Activated naive CD8-positive, alpha-beta T cell treated with anti-CD3 and anti-CD28 coated beads, Interleukin-2, amount 10 ng/mL, durations not matched to agents 7 days and 5 days (primary cell): Measurements from ENCODE around the gene PLPP3. TPM values are rescaled to one million over a fixed set of nuclear protein-coding genes. Genes with fewer than 3 reads are reported as not detected.

Experiments used
- ATAC-seq: fragments of 150-1000 bp; cut with Tn5 transposase; one replicate; pipeline ENCODE4 v1.10.0; 2021; ENCODE audit warnings: low read depth, moderate library complexity
- POLR2A ChIA-PET: fragments of 350-600 bp; sonication (Branson Sonifier 250); formaldehyde crosslinking; loops from one replicate; lab custom pipeline; 2021; ENCODE audit warnings: antibody characterized with exemption; lab: Charles Lee
- DNase-seq: peaks from one replicate; pipeline ENCODE4 v3.0.0; 2021
- H3K27ac Mint-ChIP-seq: one replicate; pipeline ENCODE4 v1.8.0; 2022; ENCODE audit warnings: mild to moderate bottlenecking, mixed read lengths
- H3K27me3 Mint-ChIP-seq: one replicate; pipeline ENCODE4 v1.8.0; 2022; ENCODE audit warnings: mild to moderate bottlenecking, moderate library complexity, mixed read lengths
- H3K36me3 Mint-ChIP-seq: one replicate; pipeline ENCODE4 v1.8.0; 2021; ENCODE audit warnings: mild to moderate bottlenecking, mixed read lengths
- H3K4me1 Mint-ChIP-seq: one replicate; pipeline ENCODE4 v1.8.0; 2021; ENCODE audit warnings: mixed read lengths
- H3K4me3 Mint-ChIP-seq: one replicate; pipeline ENCODE4 v1.8.0; 2022; ENCODE audit warnings: mild to moderate bottlenecking, moderate library complexity, mixed read lengths
- H3K9me3 Mint-ChIP-seq: one replicate; pipeline ENCODE4 v1.8.0; 2021; ENCODE audit warnings: mixed read lengths
- total RNA-seq, 2 experiments: library from RNA; stranded (reverse); gene quantifications; one replicate each; pipeline ENCODE4 v1.2.3, GENCODE V29; 2021

PLPP3 gene
- total RNA-seq, 2 experiments from 2014 or later: 0.48 to 0.50 TPM

GRCh38 chr1:56459260-56459659 lies 120.1 kb downstream of the PLPP3 start:
- DNase-seq: no peak

GRCh38 chr1:56457756-56458375 lies 121.5 kb downstream of the PLPP3 start:
- H3K27ac Mint-ChIP-seq: no peak overlapping the region
- no peaks in the 10 kb centered on the region for H3K9me3 Mint-ChIP-seq
- no peaks in the 10 kb centered on the region for H3K4me1 Mint-ChIP-seq
- H3K36me3 Mint-ChIP-seq: no peaks in the 10 kb centered on the region
- no peak for ATAC-seq
- no peak for DNase-seq
- POLR2A ChIA-PET: no interaction called here
- no peaks in the 10 kb centered on the region for H3K27me3 Mint-ChIP-seq
- no peak overlapping the region for H3K4me3 Mint-ChIP-seq

More at GRCh38 chr1:56459260-56459659, 120.1 kb downstream of the PLPP3 start:
- Mint-ChIP-seq H3K4me3 (no peak overlapping the region), H3K27ac (no peak overlapping the region), H3K4me1 (no peaks in the 10 kb centered on the region), H3K9me3 (no peaks in the 10 kb centered on the region), H3K27me3 (no peaks in the 10 kb centered on the region), H3K36me3 (no peaks in the 10 kb centered on the region)
- POLR2A ChIA-PET: no interaction called here
- no peak for ATAC-seq

- no peak for ATAC-seq
- no peak overlapping the region for H3K4me3 Mint-ChIP-seq
- no peak overlapping the region for H3K27ac Mint-ChIP-seq
- no peaks in the 10 kb centered on the region for H3K27me3 Mint-ChIP-seq
- H3K4me1 Mint-ChIP-seq: no peaks in the 10 kb centered on the region
- H3K36me3 Mint-ChIP-seq: no peaks in the 10 kb centered on the region
- DNase-seq: no peak
- no peaks in the 10 kb centered on the region for H3K9me3 Mint-ChIP-seq
- POLR2A ChIA-PET: no interaction called here
Observed at GRCh38 chr1:56456435-56457101, 122.8 kb downstream of the PLPP3 start.

GRCh38 chr1:56453417-56454078 lies 125.8 kb downstream of the PLPP3 start:
- DNase-seq: no peak
- no peaks in the 10 kb centered on the region for H3K4me1 Mint-ChIP-seq
- no peak overlapping the region for H3K27ac Mint-ChIP-seq
- H3K27me3 Mint-ChIP-seq: no peaks in the 10 kb centered on the region
- no peaks in the 10 kb centered on the region for H3K36me3 Mint-ChIP-seq
- no peaks in the 10 kb centered on the region for H3K9me3 Mint-ChIP-seq
- POLR2A ChIA-PET: no interaction called here
- no peak overlapping the region for H3K4me3 Mint-ChIP-seq
- ATAC-seq: no peak

- POLR2A ChIA-PET: no interaction called here
- Mint-ChIP-seq H3K27ac (no peak overlapping the region), H3K9me3 (no peaks in the 10 kb centered on the region), H3K4me1 (no peaks in the 10 kb centered on the region), H3K27me3 (no peaks in the 10 kb centered on the region), H3K36me3 (no peaks in the 10 kb centered on the region), H3K4me3 (no peak overlapping the region)
- ATAC-seq (no peak), DNase-seq (no peak)
Observed at GRCh38 chr1:56453016-56453415, 126.3 kb downstream of the PLPP3 start.

GRCh38 chr1:56452027-56453011 lies 127.0 kb downstream of the PLPP3 start:
- no peaks in the 10 kb centered on the region for H3K27me3 Mint-ChIP-seq
- ATAC-seq: no peak
- H3K27ac Mint-ChIP-seq: no peak overlapping the region
- no peaks in the 10 kb centered on the region for H3K4me1 Mint-ChIP-seq
- H3K4me3 Mint-ChIP-seq: no peak overlapping the region
- no peaks in the 10 kb centered on the region for H3K36me3 Mint-ChIP-seq
- no peak for DNase-seq
- no peaks in the 10 kb centered on the region for H3K9me3 Mint-ChIP-seq
- POLR2A ChIA-PET: no interaction called here

GRCh38 chr1:56451491-56451890 lies 127.9 kb downstream of the PLPP3 start:
- POLR2A ChIA-PET: no interaction called here
- DNase-seq (no peak), ATAC-seq (no peak)
- no peak overlapping the region for H3K27ac Mint-ChIP-seq
- H3K36me3 Mint-ChIP-seq: no peaks in the 10 kb centered on the region
- no peaks in the 10 kb centered on the region for H3K9me3 Mint-ChIP-seq
- no peaks in the 10 kb centered on the region for H3K27me3 Mint-ChIP-seq
- H3K4me1 Mint-ChIP-seq: no peaks in the 10 kb centered on the region
- no peak overlapping the region for H3K4me3 Mint-ChIP-seq

- DNase-seq (no peak), ATAC-seq (no peak)
- POLR2A ChIA-PET: no interaction called here
- Mint-ChIP-seq H3K4me1 (no peaks in the 10 kb centered on the region), H3K27me3 (no peaks in the 10 kb centered on the region), H3K9me3 (no peaks in the 10 kb centered on the region), H3K36me3 (no peaks in the 10 kb centered on the region), H3K27ac (no peak overlapping the region), H3K4me3 (no peak overlapping the region)
Observed at GRCh38 chr1:56450004-56450666, 129.2 kb downstream of the PLPP3 start.

GRCh38 chr1:56448529-56449300 lies 130.6 kb downstream of the PLPP3 start:
- DNase-seq (no peak), ATAC-seq (no peak)
- no peak overlapping the region for H3K4me3 Mint-ChIP-seq
- no peaks in the 10 kb centered on the region for H3K9me3 Mint-ChIP-seq
- H3K4me1 Mint-ChIP-seq: no peaks in the 10 kb centered on the region
- no peak overlapping the region for H3K27ac Mint-ChIP-seq
- POLR2A ChIA-PET: no interaction called here
- H3K27me3 Mint-ChIP-seq: no peaks in the 10 kb centered on the region
- no peaks in the 10 kb centered on the region for H3K36me3 Mint-ChIP-seq

- no peaks in the 10 kb centered on the region for H3K27me3 Mint-ChIP-seq
- POLR2A ChIA-PET: no interaction called here
- DNase-seq: no peak
- H3K9me3 Mint-ChIP-seq: no peaks in the 10 kb centered on the region
- no peak overlapping the region for H3K4me3 Mint-ChIP-seq
- no peaks in the 10 kb centered on the region for H3K36me3 Mint-ChIP-seq
- H3K27ac Mint-ChIP-seq: no peak overlapping the region
- no peak for ATAC-seq
- H3K4me1 Mint-ChIP-seq: no peaks in the 10 kb centered on the region
Observed at GRCh38 chr1:56447823-56448222, 131.5 kb downstream of the PLPP3 start.

GRCh38 chr1:56446531-56447098 lies 132.7 kb downstream of the PLPP3 start:
- no peaks in the 10 kb centered on the region for H3K36me3 Mint-ChIP-seq
- no peaks in the 10 kb centered on the region for H3K27me3 Mint-ChIP-seq
- POLR2A ChIA-PET: no interaction called here
- ATAC-seq (no peak), DNase-seq (no peak)
- H3K9me3 Mint-ChIP-seq: no peaks in the 10 kb centered on the region
- H3K27ac Mint-ChIP-seq: no peak overlapping the region
- no peaks in the 10 kb centered on the region for H3K4me1 Mint-ChIP-seq
- no peak overlapping the region for H3K4me3 Mint-ChIP-seq

GRCh38 chr1:56444960-56445646 lies 134.3 kb downstream of the PLPP3 start:
- no peaks in the 10 kb centered on the region for H3K4me1 Mint-ChIP-seq
- POLR2A ChIA-PET: no interaction called here

More at GRCh38 chr1:56444960-56445646, 134.3 kb downstream of the PLPP3 start:
- DNase-seq (no peak), ATAC-seq (no peak)
- Mint-ChIP-seq H3K9me3 (no peaks in the 10 kb centered on the region), H3K27me3 (no peaks in the 10 kb centered on the region), H3K36me3 (no peaks in the 10 kb centered on the region), H3K27ac (no peak overlapping the region), H3K4me3 (no peak overlapping the region)
